ENCODE results near the gene FBXL16.

The FBXL16 gene

DNA sequence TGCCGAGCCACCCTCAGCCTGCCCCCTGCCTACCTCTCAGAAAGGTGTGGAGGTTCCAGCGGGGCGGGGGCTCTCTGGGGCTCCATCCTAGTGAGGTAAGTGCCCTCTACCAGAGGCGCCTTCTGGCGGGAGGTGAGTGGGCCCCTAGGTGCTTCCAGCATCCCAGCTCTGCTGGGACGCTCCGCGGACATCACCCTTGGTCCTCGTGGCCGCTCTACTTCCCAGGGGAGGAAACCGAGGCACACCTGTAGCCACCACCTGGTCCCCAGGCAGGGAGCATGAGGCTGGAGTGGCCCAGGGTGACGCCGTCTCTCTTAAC, 62.6 kb downstream of the FBXL16 start:
- intact Hi-C loops (cut with DNase I; ENCODE audit: low total_unique reads) = no loop called here
- TF ChIP-seq, protein P1, sequence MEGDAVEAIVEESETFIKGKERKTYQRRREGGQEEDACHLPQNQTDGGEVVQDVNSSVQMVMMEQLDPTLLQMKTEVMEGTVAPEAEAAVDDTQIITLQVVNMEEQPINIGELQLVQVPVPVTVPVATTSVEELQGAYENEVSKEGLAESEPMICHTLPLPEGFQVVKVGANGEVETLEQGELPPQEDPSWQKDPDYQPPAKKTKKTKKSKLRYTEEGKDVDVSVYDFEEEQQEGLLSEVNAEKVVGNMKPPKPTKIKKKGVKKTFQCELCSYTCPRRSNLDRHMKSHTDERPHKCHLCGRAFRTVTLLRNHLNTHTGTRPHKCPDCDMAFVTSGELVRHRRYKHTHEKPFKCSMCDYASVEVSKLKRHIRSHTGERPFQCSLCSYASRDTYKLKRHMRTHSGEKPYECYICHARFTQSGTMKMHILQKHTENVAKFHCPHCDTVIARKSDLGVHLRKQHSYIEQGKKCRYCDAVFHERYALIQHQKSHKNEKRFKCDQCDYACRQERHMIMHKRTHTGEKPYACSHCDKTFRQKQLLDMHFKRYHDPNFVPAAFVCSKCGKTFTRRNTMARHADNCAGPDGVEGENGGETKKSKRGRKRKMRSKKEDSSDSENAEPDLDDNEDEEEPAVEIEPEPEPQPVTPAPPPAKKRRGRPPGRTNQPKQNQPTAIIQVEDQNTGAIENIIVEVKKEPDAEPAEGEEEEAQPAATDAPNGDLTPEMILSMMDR (IDR thresholded peaks at IDR 0.05) = no peak

More for the DNA sequence above, 62.6 kb downstream of the FBXL16 start:
- H3K4me1 ChIP-seq = peaks cover 5 to 49% (median 24%) of the 10 kb centered on the region in 4 donors
- no peaks in the 10 kb centered on the region for H3K36me3 ChIP-seq
- DNase-seq = no peak
- H3K9me3 ChIP-seq = no peaks in the 10 kb centered on the region
- peak overlapping the region in 1 of 2 donors; percentile 91 for H3K4me3 ChIP-seq
- no peaks in the 10 kb centered on the region for H3K27me3 ChIP-seq
- peak overlapping the region; percentile 75 to 81 for H3K27ac ChIP-seq
